CD14-positive monocyte (primary cell): ENCODE data around the gene ACBD3. TPM values are rescaled to one million over a fixed set of nuclear protein-coding genes. Genes with fewer than 3 reads are reported as not detected.

Experiments used
- DNase-seq, 3 donors: peaks; one replicate each; pipeline ENCODE4 v3.0.0-alpha.2; 2011 to 2022
- H2AFZ ChIP-seq: 2 replicates; pipeline ENCODE4 v1.6.0; 2012; ENCODE audit warnings: mild to moderate bottlenecking, low read depth, low read length, inconsistent platforms; ENCODE audit not compliant: insufficient read depth, poor library complexity, severe bottlenecking
- H3K27ac ChIP-seq, 2 donors: 1 replicate in 1 of 2; 2 replicates in 1 of 2; pipeline ENCODE4 v1.5.1; 2012 to 2013; ENCODE audit warnings: low read length in 2 of 2, control low read depth in 1 of 2, inconsistent platforms in 1 of 2, low read depth in 1 of 2, mild to moderate bottlenecking in 1 of 2
- H3K27me3 ChIP-seq, 2 donors: one replicate each; pipeline versions ENCODE4 v1.6.0 to v1.6.1; 2011 to 2013; ENCODE audit warnings: low read length in 2 of 2; ENCODE audit not compliant: control insufficient read depth in 2 of 2, insufficient read depth in 2 of 2
- H3K36me3 ChIP-seq, 2 donors: replicated peaks in 1 of 2; 1 replicate in 1 of 2; 2 replicates in 1 of 2; pipeline versions ENCODE4 v1.5.1 to v1.6.1; 2012 to 2013; ENCODE audit warnings: low read length in 2 of 2, control low read depth in 1 of 2, inconsistent platforms in 1 of 2, mild to moderate bottlenecking in 1 of 2; ENCODE audit not compliant: insufficient read depth in 2 of 2, control insufficient read depth in 1 of 2
- H3K4me1 ChIP-seq, 2 donors: 1 replicate in 1 of 2; 2 replicates in 1 of 2; pipeline versions ENCODE4 v1.5.1 to v1.6.1; 2012 to 2013; ENCODE audit warnings: low read length in 2 of 2, control low read depth in 1 of 2, inconsistent platforms in 1 of 2, mild to moderate bottlenecking in 1 of 2, moderate library complexity in 1 of 2; ENCODE audit not compliant: insufficient read depth in 2 of 2, control insufficient read depth in 1 of 2
- H3K4me2 ChIP-seq: replicated peaks from 2 replicates; pipeline ENCODE3; 2012; ENCODE audit warnings: low read length, moderate library complexity, mild to moderate bottlenecking; ENCODE audit not compliant: poor library complexity, severe bottlenecking; ENCODE audit errors: extremely low read depth
- H3K4me3 ChIP-seq, 3 experiments: fragments of 200-600 bp in 1 of 3; sonication (generic) in 1 of 3; replicated peaks in 1 of 3; 1 replicate in 2 of 3; 2 replicates in 1 of 3; pipeline ENCODE4 v1.5.1; 2011 to 2013; ENCODE audit warnings: low read length in 3 of 3, mild to moderate bottlenecking in 3 of 3, control low read depth in 2 of 3, low read depth in 2 of 3, inconsistent platforms in 1 of 3, moderate library complexity in 1 of 3
- H3K79me2 ChIP-seq: 2 replicates; pipeline ENCODE4 v1.6.0; 2012; ENCODE audit warnings: mild to moderate bottlenecking, control low read depth, inconsistent platforms, low read length, moderate library complexity; ENCODE audit not compliant: insufficient read depth
- H3K9ac ChIP-seq: 2 replicates; pipeline ENCODE4 v1.6.0; 2017; ENCODE audit warnings: low read length, mild to moderate bottlenecking; ENCODE audit not compliant: insufficient read depth, poor library complexity, severe bottlenecking
- H3K9me3 ChIP-seq, 2 donors: replicated peaks in 1 of 2; 1 replicate in 1 of 2; 2 replicates in 1 of 2; pipeline versions ENCODE4 v1.5.1 to v1.6.1; 2012 to 2013; ENCODE audit warnings: low read length in 2 of 2, control low read depth in 1 of 2; ENCODE audit not compliant: control insufficient read depth in 1 of 2, insufficient read depth in 1 of 2
- H4K20me1 ChIP-seq: 2 replicates; pipeline ENCODE4 v1.6.0; 2012; ENCODE audit warnings: mild to moderate bottlenecking, low read length, control low read depth, moderate library complexity; ENCODE audit not compliant: insufficient read depth
- H3K27ac Mint-ChIP-seq, 7 donors: one replicate each; pipeline ENCODE4 v1.8.0; 2020; ENCODE audit warnings: mild to moderate bottlenecking in 7 of 7, mixed read lengths in 7 of 7, moderate library complexity in 6 of 7, inconsistent platforms in 2 of 7
- H3K27me3 Mint-ChIP-seq, 3 donors: one replicate each; pipeline ENCODE4 v1.8.0; 2021 to 2022; ENCODE audit warnings: low read depth in 3 of 3, mild to moderate bottlenecking in 3 of 3, mixed read lengths in 3 of 3, moderate library complexity in 3 of 3, inconsistent platforms in 1 of 3
- H3K36me3 Mint-ChIP-seq, 2 donors: one replicate each; pipeline ENCODE4 v1.8.0; 2020; ENCODE audit warnings: mixed read lengths in 2 of 2, inconsistent platforms in 1 of 2, mild to moderate bottlenecking in 1 of 2
- H3K4me1 Mint-ChIP-seq: one replicate; pipeline ENCODE4 v1.8.0; 2020; ENCODE audit warnings: mild to moderate bottlenecking, mixed read lengths
- H3K4me3 Mint-ChIP-seq, 2 donors: one replicate each; pipeline ENCODE4 v1.8.0; 2020; ENCODE audit warnings: mild to moderate bottlenecking in 2 of 2, mixed read lengths in 2 of 2, moderate library complexity in 1 of 2
- H3K9me3 Mint-ChIP-seq, 7 donors: one replicate each; pipeline ENCODE4 v1.8.0; 2020 to 2022; ENCODE audit warnings: mixed read lengths in 7 of 7, mild to moderate bottlenecking in 6 of 7, moderate library complexity in 6 of 7, inconsistent platforms in 2 of 7
- WGBS: methylation state at CpG from one replicate; pipeline ENCODE4 v1.1.5; 2013; ENCODE audit warnings: missing lambda C conversion rate; ENCODE audit not compliant: insufficient coverage; 5-methylcytosine and 5-hydroxymethylcytosine counted together
- intact Hi-C, 2 donors: fragments of 100-400 bp; cut with micrococcal nuclease; formaldehyde crosslinking; loops; one replicate each; pipeline versions ENCODE4 v1.15.0 to v1.15.1; 2023
- polyA plus RNA-seq, 3 donors: library from polyadenylated mRNA; depleted of rRNA in 1 of 3; unstranded in 2 of 3; stranded (reverse) in 1 of 3; fragments of 300-500 nt in 2 of 3; fragments of >200 nt in 1 of 3; fragmentation: Illumina TruSeq in 2 of 3; gene quantifications; 1 replicate in 2 of 3; 2 replicates in 1 of 3; pipeline ENCODE4 v1.2.3, GENCODE V29; 2012 to 2021
- TF ChIP-seq, protein P1 (sequence below): fragments of 200-600 bp; IDR thresholded peaks from one replicate; pipeline ENCODE4 v1.8.0; 2022; ENCODE audit warnings: antibody characterized with exemption, mild to moderate bottlenecking

ACBD3 gene
- polyA plus RNA-seq, 3 donors: 7.0 to 16.3 (median 11.4) TPM

DNA sequence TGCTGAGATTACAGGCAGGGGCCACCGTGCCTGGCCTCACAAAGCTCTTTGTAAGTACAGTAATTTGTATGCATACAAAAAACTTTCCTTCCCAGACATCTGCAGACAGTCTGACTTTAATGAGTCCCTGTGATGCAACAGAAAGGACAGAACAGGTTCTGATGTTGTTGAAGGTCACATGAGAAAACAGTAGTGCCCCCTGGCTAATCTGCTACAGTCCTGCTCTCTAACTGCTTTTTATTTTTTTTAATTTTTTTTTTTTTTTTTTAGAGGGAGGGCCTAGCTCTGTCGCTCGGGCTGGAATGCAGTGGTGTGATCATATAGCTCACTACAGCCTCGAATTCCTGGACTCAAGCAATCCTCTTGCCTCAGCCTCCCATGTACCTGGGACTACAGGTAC lies 36.7 kb downstream of the ACBD3 start:
- no peak overlapping the region for H3K4me3 ChIP-seq
- H3K9ac ChIP-seq: no peak overlapping the region
- no peaks in the 10 kb centered on the region for H3K27me3 ChIP-seq
- no peak overlapping the region for H2AFZ ChIP-seq
- intact Hi-C loops: no loop called here
- Mint-ChIP-seq H3K4me1 (no peaks in the 10 kb centered on the region), H3K27me3 (peaks cover 0 to 2% (median 0%) of the 10 kb centered on the region in 3 donors), H3K27ac (no peak overlapping the region), H3K36me3 (peaks cover 76 to 93% of the 10 kb centered on the region in 2 donors), H3K4me3 (no peak overlapping the region), H3K9me3 (no peaks in the 10 kb centered on the region)
- peaks cover 4% of the 10 kb centered on the region for H4K20me1 ChIP-seq
- H3K4me1 ChIP-seq: no peaks in the 10 kb centered on the region
- DNase-seq: no peak
- no peak overlapping the region for H3K27ac ChIP-seq
- H3K9me3 ChIP-seq: no peaks in the 10 kb centered on the region
- 100% methylated on average over 3 of the region's 4 CpGs for WGBS
- H3K4me2 ChIP-seq: no peak overlapping the region
- TF ChIP-seq, protein P1, sequence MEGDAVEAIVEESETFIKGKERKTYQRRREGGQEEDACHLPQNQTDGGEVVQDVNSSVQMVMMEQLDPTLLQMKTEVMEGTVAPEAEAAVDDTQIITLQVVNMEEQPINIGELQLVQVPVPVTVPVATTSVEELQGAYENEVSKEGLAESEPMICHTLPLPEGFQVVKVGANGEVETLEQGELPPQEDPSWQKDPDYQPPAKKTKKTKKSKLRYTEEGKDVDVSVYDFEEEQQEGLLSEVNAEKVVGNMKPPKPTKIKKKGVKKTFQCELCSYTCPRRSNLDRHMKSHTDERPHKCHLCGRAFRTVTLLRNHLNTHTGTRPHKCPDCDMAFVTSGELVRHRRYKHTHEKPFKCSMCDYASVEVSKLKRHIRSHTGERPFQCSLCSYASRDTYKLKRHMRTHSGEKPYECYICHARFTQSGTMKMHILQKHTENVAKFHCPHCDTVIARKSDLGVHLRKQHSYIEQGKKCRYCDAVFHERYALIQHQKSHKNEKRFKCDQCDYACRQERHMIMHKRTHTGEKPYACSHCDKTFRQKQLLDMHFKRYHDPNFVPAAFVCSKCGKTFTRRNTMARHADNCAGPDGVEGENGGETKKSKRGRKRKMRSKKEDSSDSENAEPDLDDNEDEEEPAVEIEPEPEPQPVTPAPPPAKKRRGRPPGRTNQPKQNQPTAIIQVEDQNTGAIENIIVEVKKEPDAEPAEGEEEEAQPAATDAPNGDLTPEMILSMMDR: no peak
- H3K36me3 ChIP-seq: peaks cover 83 to 97% of the 10 kb centered on the region in 2 donors
- no peaks in the 10 kb centered on the region for H3K79me2 ChIP-seq

DNA sequence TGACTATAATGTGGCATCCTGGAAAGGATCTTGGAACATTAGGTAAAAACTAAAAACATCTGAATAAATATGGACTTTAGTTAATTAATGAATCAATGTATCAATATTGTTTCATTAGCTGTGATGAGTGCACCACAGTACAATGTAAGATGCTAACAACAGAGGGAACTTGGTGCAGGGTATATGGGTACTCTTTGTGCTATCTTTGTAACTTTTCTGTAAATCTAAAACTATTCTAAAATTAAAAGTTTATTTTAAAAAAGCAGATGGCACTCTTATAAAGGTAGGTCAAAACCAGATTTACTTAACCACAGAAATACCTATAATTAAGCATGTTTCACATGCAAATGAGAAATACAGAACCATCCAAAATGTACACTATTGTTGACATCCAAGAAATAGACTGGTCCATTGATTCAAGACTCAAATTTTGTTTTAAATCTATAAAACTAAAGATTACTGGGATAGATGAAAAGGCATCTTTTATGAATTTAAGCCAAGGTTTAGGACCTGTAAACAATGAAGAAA lies 38.4 kb downstream of the ACBD3 start:
- no peaks in the 10 kb centered on the region for H3K4me1 ChIP-seq
- peaks cover 78 to 93% of the 10 kb centered on the region in 2 donors for H3K36me3 ChIP-seq
- no peaks in the 10 kb centered on the region for H3K79me2 ChIP-seq
- H3K9me3 Mint-ChIP-seq: no peaks in the 10 kb centered on the region
- no peaks in the 10 kb centered on the region for H3K27me3 ChIP-seq
- H3K4me3 Mint-ChIP-seq: no peak overlapping the region
- intact Hi-C loops: no loop called here
- H3K36me3 Mint-ChIP-seq: peaks cover 71 to 88% of the 10 kb centered on the region in 2 donors
- peaks cover 4% of the 10 kb centered on the region for H4K20me1 ChIP-seq
- no peak for DNase-seq
- H3K9me3 ChIP-seq: no peaks in the 10 kb centered on the region
- H3K27ac Mint-ChIP-seq: no peak overlapping the region
- H3K27me3 Mint-ChIP-seq: peaks cover 0 to 2% (median 0%) of the 10 kb centered on the region in 3 donors
- no peak overlapping the region for H3K9ac ChIP-seq
- no peaks in the 10 kb centered on the region for H3K4me1 Mint-ChIP-seq
- no peak overlapping the region for H3K4me2 ChIP-seq
- TF ChIP-seq, protein P1: no peak
- H3K27ac ChIP-seq: no peak overlapping the region
- H2AFZ ChIP-seq: no peak overlapping the region
- no peak overlapping the region for H3K4me3 ChIP-seq
